H9 (cell line): ENCODE results near the gene ULK4. TPM values are rescaled to one million over a fixed set of nuclear protein-coding genes. Genes with fewer than 3 reads are reported as not detected.
A peak's percentile ranks its signal among the peaks of the same experiment; 100 is the strongest.

Experiments
- DNase-seq: peaks from one replicate; pipeline ENCODE4 v3.0.0-alpha.2; 2017
- H2AFZ ChIP-seq: one replicate; pipeline ENCODE4 v1.6.1; 2013; ENCODE audit warnings: mild to moderate bottlenecking, low read length, control low read depth, moderate library complexity
- H2AK5ac ChIP-seq: 2 replicates; pipeline ENCODE4 v1.6.1; 2013; ENCODE audit warnings: low read length, control low read depth, mixed read lengths; ENCODE audit not compliant: insufficient read length
- H2BK120ac ChIP-seq: one replicate; pipeline ENCODE4 v1.6.1; 2013; ENCODE audit warnings: low read depth, mild to moderate bottlenecking, low read length, control low read depth, inconsistent platforms; ENCODE audit not compliant: poor library complexity, severe bottlenecking
- H2BK12ac ChIP-seq: 2 replicates; pipeline ENCODE4 v1.6.1; 2013; ENCODE audit warnings: low read length, control low read depth, mixed read lengths, low read depth; ENCODE audit not compliant: insufficient read length
- H2BK15ac ChIP-seq: 2 replicates; pipeline ENCODE4 v1.6.1; 2013; ENCODE audit warnings: low read depth, low read length, control low read depth
- H2BK20ac ChIP-seq: one replicate; pipeline ENCODE4 v1.6.1; 2013; ENCODE audit warnings: low read depth, mild to moderate bottlenecking, low read length, control low read depth, inconsistent platforms; ENCODE audit not compliant: poor library complexity, severe bottlenecking
- H2BK5ac ChIP-seq: 2 replicates; pipeline ENCODE4 v1.6.1; 2013; ENCODE audit warnings: low read length, control low read depth, mixed read lengths; ENCODE audit not compliant: insufficient read length
- H3K14ac ChIP-seq: 2 replicates; pipeline ENCODE4 v1.6.1; 2013; ENCODE audit warnings: low read length, control low read depth; ENCODE audit not compliant: insufficient read depth
- H3K18ac ChIP-seq: 2 replicates; pipeline ENCODE4 v1.6.1; 2013; ENCODE audit warnings: low read depth, mild to moderate bottlenecking, mixed read lengths, low read length, control low read depth; ENCODE audit not compliant: insufficient read length
- H3K23ac ChIP-seq: 2 replicates; pipeline ENCODE4 v1.6.1; 2013; ENCODE audit warnings: low read length, control low read depth, mixed read lengths, low read depth; ENCODE audit not compliant: insufficient read length
- H3K23me2 ChIP-seq: 2 replicates; pipeline ENCODE4 v1.6.1; 2013; ENCODE audit warnings: low read depth, mild to moderate bottlenecking, mixed read lengths, low read length, control low read depth; ENCODE audit not compliant: insufficient read length, poor library complexity, severe bottlenecking
- H3K27ac ChIP-seq: 2 replicates; pipeline ENCODE4 v1.5.1; 2013; ENCODE audit warnings: low read length, control low read depth, mixed read lengths, low read depth; ENCODE audit not compliant: insufficient read length
- H3K27me3 ChIP-seq: 2 replicates; pipeline ENCODE4 v1.6.1; 2013; ENCODE audit warnings: low read length, control low read depth, inconsistent platforms; ENCODE audit not compliant: insufficient read depth
- H3K4ac ChIP-seq: 2 replicates; pipeline ENCODE4 v1.6.1; 2013; ENCODE audit warnings: low read depth, mild to moderate bottlenecking, control low read depth, inconsistent platforms, low read length, moderate library complexity
- H3K4me1 ChIP-seq: 2 replicates; pipeline ENCODE4 v1.6.1; 2013; ENCODE audit warnings: low read length, control low read depth, inconsistent platforms; ENCODE audit not compliant: insufficient read depth
- H3K4me2 ChIP-seq: 2 replicates; pipeline ENCODE4 v1.6.1; 2013; ENCODE audit warnings: low read length, control low read depth, mixed read lengths; ENCODE audit not compliant: insufficient read length, insufficient read depth
- H3K56ac ChIP-seq: 2 replicates; pipeline ENCODE4 v1.6.1; 2013; ENCODE audit warnings: low read depth, mild to moderate bottlenecking, mixed read lengths, low read length, control low read depth; ENCODE audit not compliant: insufficient read length
- H3K79me1 ChIP-seq: 2 replicates; pipeline ENCODE4 v1.6.1; 2013; ENCODE audit warnings: low read depth, mild to moderate bottlenecking, moderate library complexity, low read length, control low read depth, inconsistent platforms; ENCODE audit not compliant: insufficient read depth, poor library complexity, severe bottlenecking
- H3K79me2 ChIP-seq: 2 replicates; pipeline ENCODE4 v1.6.1; 2013; ENCODE audit warnings: low read length, control low read depth, inconsistent platforms; ENCODE audit not compliant: insufficient read depth
- H3K9ac ChIP-seq: 2 replicates; pipeline ENCODE4 v1.6.1; 2013; ENCODE audit warnings: low read length, control low read depth, mixed read lengths; ENCODE audit not compliant: insufficient read length; ENCODE audit errors: extremely low read depth
- H3K9me3 ChIP-seq: one replicate; pipeline ENCODE4 v1.6.1; 2013; ENCODE audit warnings: low read depth, low read length, inconsistent platforms; ENCODE audit not compliant: control insufficient read depth
- H3T11ph ChIP-seq: one replicate; pipeline ENCODE4 v1.6.1; 2013; ENCODE audit warnings: mild to moderate bottlenecking, low read length, control low read depth, inconsistent platforms
- H4K20me1 ChIP-seq: one replicate; pipeline ENCODE4 v1.6.1; 2013; ENCODE audit not compliant: control insufficient read depth, insufficient read length, insufficient read depth
- H4K5ac ChIP-seq: 2 replicates; pipeline ENCODE4 v1.6.1; 2013; ENCODE audit warnings: low read depth, mild to moderate bottlenecking, mixed read lengths, low read length, control low read depth; ENCODE audit not compliant: insufficient read length
- H4K8ac ChIP-seq: replicated peaks from 2 replicates; pipeline ENCODE4 v1.6.1; 2013; ENCODE audit warnings: low read length, control low read depth, mixed read lengths, low read depth; ENCODE audit not compliant: insufficient read length
- H4K91ac ChIP-seq: 2 replicates; pipeline ENCODE4 v1.6.1; 2013; ENCODE audit warnings: low read depth, mild to moderate bottlenecking, moderate library complexity, mixed read lengths, low read length, control low read depth; ENCODE audit not compliant: insufficient read length
- H3K27ac Mint-ChIP-seq, 3 experiments: 2 replicates in 2 of 3; 3 replicates in 1 of 3; pipeline ENCODE4 v1.8.0; 2020 to 2021; ENCODE audit warnings: mixed read lengths in 3 of 3, mild to moderate bottlenecking in 1 of 3, moderate library complexity in 1 of 3
- H3K27me3 Mint-ChIP-seq: 2 replicates; pipeline ENCODE4 v1.8.0; 2021; ENCODE audit warnings: low read depth, mild to moderate bottlenecking, moderate library complexity, mixed read lengths
- H3K36me3 Mint-ChIP-seq, 3 experiments: 2 replicates in 2 of 3; 3 replicates in 1 of 3; pipeline ENCODE4 v1.8.0; 2020 to 2021; ENCODE audit warnings: low read depth in 3 of 3, mixed read lengths in 3 of 3; ENCODE audit not compliant: insufficient read depth in 1 of 3
- H3K4me1 Mint-ChIP-seq, 2 experiments: 2 replicates each; pipeline ENCODE4 v1.8.0; 2020; ENCODE audit warnings: mixed read lengths in 2 of 2
- H3K4me3 Mint-ChIP-seq, 2 experiments: 2 replicates in 1 of 2; 3 replicates in 1 of 2; pipeline ENCODE4 v1.8.0; 2020 to 2021; ENCODE audit warnings: mild to moderate bottlenecking in 2 of 2, mixed read lengths in 2 of 2, moderate library complexity in 1 of 2
- H3K9me3 Mint-ChIP-seq, 2 experiments: 2 replicates in 1 of 2; 3 replicates in 1 of 2; pipeline ENCODE4 v1.8.0; 2020; ENCODE audit warnings: mild to moderate bottlenecking in 2 of 2, mixed read lengths in 2 of 2, moderate library complexity in 1 of 2
- WGBS: extraction: QIAGEN DNeasy Blood & Tissue Kit; methylation state at CpG from one replicate; pipeline ENCODE4 v1.1.7; 2013; ENCODE audit warnings: missing lambda C conversion rate, low lambda C conversion rate, mixed read lengths; ENCODE audit not compliant: insufficient read length; ENCODE audit errors: extremely low coverage; 5-methylcytosine and 5-hydroxymethylcytosine counted together
- total RNA-seq: library from RNA; stranded (reverse); gene quantifications from 2 replicates; pipeline ENCODE4 v1.2.1, GENCODE V29; 2021
- TF ChIP-seq, protein P1 (sequence below): fragments of 200-600 bp; sonication (generic); conservative IDR thresholded peaks from 3 replicates; pipeline ENCODE4 v1.8.0; 2021; ENCODE audit warnings: antibody characterized with exemption, mild to moderate bottlenecking

Gene ULK4
- total RNA-seq, 1 experiment from 2014 or later: 12.9 TPM

DNA sequence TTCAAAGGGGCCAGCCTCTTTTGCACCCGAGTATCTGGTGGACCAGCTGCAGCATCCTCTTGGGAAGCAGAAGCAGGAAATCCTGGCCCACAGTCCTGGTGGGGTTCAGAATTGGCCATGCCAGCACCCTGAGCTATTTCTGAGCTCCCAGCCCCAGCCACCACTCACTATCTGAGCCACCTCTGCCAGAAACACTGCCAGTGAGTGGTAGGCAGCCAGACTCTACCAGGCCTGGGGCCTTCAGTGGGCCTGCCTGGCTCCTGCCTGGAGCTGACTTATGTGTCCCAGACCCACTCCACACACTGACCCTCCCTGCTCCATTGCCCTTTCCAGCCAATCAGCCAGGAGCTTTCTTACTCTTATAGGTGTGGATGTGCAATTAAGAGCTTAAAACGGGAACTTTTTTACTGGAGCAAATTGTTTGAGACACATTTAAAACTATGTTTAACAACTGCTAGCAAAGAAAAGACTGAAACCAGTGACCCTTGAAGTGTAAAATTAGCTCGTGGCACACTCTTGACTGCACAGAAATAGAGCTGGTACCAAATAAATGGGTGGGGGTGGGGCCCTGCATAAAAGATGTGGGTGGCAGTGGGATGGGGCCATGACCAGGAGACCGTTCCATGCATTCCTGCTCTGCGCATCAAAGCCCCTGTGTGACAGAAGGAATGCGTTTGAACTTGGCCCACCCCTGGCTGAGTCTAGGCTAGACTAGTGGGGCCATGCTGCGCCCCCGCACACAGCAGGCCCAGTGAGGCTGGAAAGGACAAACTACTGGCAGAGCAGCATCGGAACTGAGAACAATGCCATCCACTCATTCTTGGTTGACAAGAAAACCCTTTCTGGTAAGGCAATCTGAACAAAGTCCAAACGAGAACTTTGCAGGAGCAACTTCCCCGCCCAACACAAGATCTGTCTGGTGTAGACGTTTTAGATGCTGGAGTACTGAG is 714.6 kb downstream of the ULK4 start:
- Histone ChIP-seq H3K9ac (no peak overlapping the region), H2AK5ac (no peak overlapping the region), H3K4ac (no peak overlapping the region), H2BK5ac (no peak overlapping the region), H3K56ac (no peak overlapping the region), H3K23ac (no peak overlapping the region), H3K18ac (no peak overlapping the region), H3K27ac (no peak overlapping the region), H4K5ac (no peak overlapping the region), H3K4me2 (no peak overlapping the region), H3K9me3 (no peaks in the 10 kb centered on the region), H4K20me1 (no peaks in the 10 kb centered on the region), H4K8ac (no peak overlapping the region), H3K27me3 (no peaks in the 10 kb centered on the region), H3T11ph (no peak overlapping the region), H2BK20ac (no peak overlapping the region), H3K23me2 (no peaks in the 10 kb centered on the region), H2AFZ (no peak overlapping the region), H3K4me1 (no peaks in the 10 kb centered on the region), H2BK12ac (no peak overlapping the region), H4K91ac (no peak overlapping the region), H2BK15ac (no peak overlapping the region), H3K14ac (no peak overlapping the region; the same call in 1 of the 2 replicates), H3K79me2 (no peaks in the 10 kb centered on the region), H3K79me1 (no peaks in the 10 kb centered on the region), H2BK120ac (no peak overlapping the region)
- Mint-ChIP-seq H3K9me3 (no peaks in the 10 kb centered on the region), H3K4me3 (no peak overlapping the region; a peak in 1 of 5 replicates), H3K27ac (peak overlapping the region in 2 of 3 experiments; percentile 78 to 81; a peak in 3 of 7 replicates), H3K27me3 (no peaks in the 10 kb centered on the region; the same call in 1 of the 2 replicates), H3K36me3 (peaks cover 0 to 6% (median 0%) of the 10 kb centered on the region in 3 experiments; a peak in 2 of 7 replicates), H3K4me1 (peaks cover 16 to 17% of the 10 kb centered on the region in 2 experiments)
- no CpG with 5 or more reads among the region's 12 CpGs for WGBS
- no peak for DNase-seq
- TF ChIP-seq, protein P1, sequence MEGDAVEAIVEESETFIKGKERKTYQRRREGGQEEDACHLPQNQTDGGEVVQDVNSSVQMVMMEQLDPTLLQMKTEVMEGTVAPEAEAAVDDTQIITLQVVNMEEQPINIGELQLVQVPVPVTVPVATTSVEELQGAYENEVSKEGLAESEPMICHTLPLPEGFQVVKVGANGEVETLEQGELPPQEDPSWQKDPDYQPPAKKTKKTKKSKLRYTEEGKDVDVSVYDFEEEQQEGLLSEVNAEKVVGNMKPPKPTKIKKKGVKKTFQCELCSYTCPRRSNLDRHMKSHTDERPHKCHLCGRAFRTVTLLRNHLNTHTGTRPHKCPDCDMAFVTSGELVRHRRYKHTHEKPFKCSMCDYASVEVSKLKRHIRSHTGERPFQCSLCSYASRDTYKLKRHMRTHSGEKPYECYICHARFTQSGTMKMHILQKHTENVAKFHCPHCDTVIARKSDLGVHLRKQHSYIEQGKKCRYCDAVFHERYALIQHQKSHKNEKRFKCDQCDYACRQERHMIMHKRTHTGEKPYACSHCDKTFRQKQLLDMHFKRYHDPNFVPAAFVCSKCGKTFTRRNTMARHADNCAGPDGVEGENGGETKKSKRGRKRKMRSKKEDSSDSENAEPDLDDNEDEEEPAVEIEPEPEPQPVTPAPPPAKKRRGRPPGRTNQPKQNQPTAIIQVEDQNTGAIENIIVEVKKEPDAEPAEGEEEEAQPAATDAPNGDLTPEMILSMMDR: no peak
